SU-DHL-6 (cell line): Measurements from ENCODE around the gene ZNF536.

Experiments
- H2AFZ ChIP-seq: fragments of 200-600 bp; sonication (generic); 2 replicates; pipeline ENCODE4 v1.6.1; 2014; ENCODE audit warnings: low read depth, mild to moderate bottlenecking, moderate library complexity, mixed read lengths, antibody characterized with exemption, low read length; ENCODE audit not compliant: severe bottlenecking
- H3F3A ChIP-seq: fragments of 200-600 bp; shearing (Covaris generic); 2 replicates; pipeline ENCODE4 v1.6.0; 2016; ENCODE audit warnings: antibody characterized with exemption, mild to moderate bottlenecking; ENCODE audit not compliant: insufficient read depth
- H3K27ac ChIP-seq: fragments of 200-600 bp; sonication (generic); 2 replicates; pipeline ENCODE4 v1.5.1; 2016; ENCODE audit warnings: low read depth, mild to moderate bottlenecking, low read length, moderate library complexity, mixed read lengths
- H3K27me3 ChIP-seq: fragments of 200-600 bp; sonication (generic), shearing (Covaris generic); 2 replicates; pipeline ENCODE4 v1.6.0; 2014; ENCODE audit warnings: mild to moderate bottlenecking, low read length
- H3K36me3 ChIP-seq: fragments of 200-600 bp; sonication (generic); 2 replicates; pipeline ENCODE4 v1.6.1; 2014; ENCODE audit warnings: mild to moderate bottlenecking, low read length, mixed read lengths
- H3K4me2 ChIP-seq: fragments of 300-600, 200-600 bp; shearing (Covaris generic), sonication (generic); 2 replicates; pipeline ENCODE4 v1.6.0; 2014; ENCODE audit warnings: low read length, low read depth, mild to moderate bottlenecking; ENCODE audit not compliant: poor library complexity, severe bottlenecking
- H3K4me3 ChIP-seq: fragments of 200-600 bp; sonication (generic); 2 replicates; pipeline ENCODE4 v1.5.1; 2014; ENCODE audit warnings: antibody characterized with exemption, low read length, mild to moderate bottlenecking, mixed read lengths; ENCODE audit not compliant: insufficient read depth, poor library complexity, severe bottlenecking
- H3K79me2 ChIP-seq: fragments of 200-600 bp; sonication (generic); 2 replicates; pipeline ENCODE4 v1.6.1; 2014; ENCODE audit warnings: mild to moderate bottlenecking, low read length, moderate library complexity; ENCODE audit not compliant: insufficient read depth
- H3K9ac ChIP-seq: fragments of 200-600 bp; sonication (generic); 2 replicates; pipeline ENCODE4 v1.7.0; 2014; ENCODE audit warnings: mild to moderate bottlenecking, low read length
- H3K9me2 ChIP-seq: fragments of 200-600 bp; sonication (generic); replicated peaks from 2 replicates; pipeline ENCODE4 v1.6.1; 2014; ENCODE audit warnings: low read length; ENCODE audit not compliant: insufficient read depth
- H3K9me3 ChIP-seq: fragments of 200-600 bp; sonication (generic); 2 replicates; pipeline ENCODE4 v1.6.1; 2014; ENCODE audit warnings: low read length, mixed read lengths; ENCODE audit not compliant: insufficient read depth
- H4K20me1 ChIP-seq: fragments of 200-600 bp; sonication (generic); 2 replicates; pipeline ENCODE4 v1.6.1; 2014; ENCODE audit warnings: low read depth, mild to moderate bottlenecking, antibody characterized with exemption, low read length, moderate library complexity, mixed read lengths
- CTCF ChIP-seq: fragments of 200-600 bp; sonication (generic); IDR thresholded peaks from one replicate; pipeline ENCODE4 v1.5.1; 2017; ENCODE audit warnings: antibody characterized with exemption, mild to moderate bottlenecking, low read length, moderate library complexity; ENCODE audit not compliant: insufficient read depth, poor library complexity, severe bottlenecking
- EZH2phosphoT487 ChIP-seq: fragments of 200-600 bp; sonication (generic), shearing (Covaris generic); conservative IDR thresholded peaks from 2 replicates; pipeline ENCODE4 v1.6.1; 2018; ENCODE audit warnings: mild to moderate bottlenecking, antibody characterized with exemption, low read length, moderate library complexity, mixed read lengths

Gene ZNF536

GRCh38 chr19:30327331-30327730, 44.9 kb upstream of the ZNF536 start:
- Histone ChIP-seq H3K4me3 (no peak overlapping the region), H3K9me3 (no peaks in the 10 kb centered on the region), H3K9me2 (no peaks in the 10 kb centered on the region), H3K27me3 (no peaks in the 10 kb centered on the region), H3K27ac (no peak overlapping the region), H3F3A (no peaks in the 10 kb centered on the region), H3K79me2 (no peaks in the 10 kb centered on the region), H3K4me2 (no peak overlapping the region), H4K20me1 (no peaks in the 10 kb centered on the region), H2AFZ (no peak overlapping the region), H3K9ac (no peak overlapping the region), H3K36me3 (no peaks in the 10 kb centered on the region)
- TF ChIP-seq EZH2phosphoT487, result no peak
- no peak for TF ChIP-seq CTCF

GRCh38 chr19:30328096-30328495, 44.1 kb upstream of the ZNF536 start:
- no peaks in the 10 kb centered on the region for H3K27me3 ChIP-seq
- H3K36me3 ChIP-seq, result no peaks in the 10 kb centered on the region
- no peaks in the 10 kb centered on the region for H3K9me3 ChIP-seq
- no peaks in the 10 kb centered on the region for H3F3A ChIP-seq
- H4K20me1 ChIP-seq, result no peaks in the 10 kb centered on the region
- no peak overlapping the region for H3K27ac ChIP-seq
- no peak for TF ChIP-seq EZH2phosphoT487
- TF ChIP-seq CTCF, result no peak
- no peaks in the 10 kb centered on the region for H3K79me2 ChIP-seq
- H3K9me2 ChIP-seq, result no peaks in the 10 kb centered on the region
- no peak overlapping the region for H3K4me3 ChIP-seq
- H2AFZ ChIP-seq, result no peak overlapping the region
- no peak overlapping the region for H3K4me2 ChIP-seq
- H3K9ac ChIP-seq, result no peak overlapping the region

GRCh38 chr19:30330266-30330665, 41.9 kb upstream of the ZNF536 start:
- H3K9me3 ChIP-seq, result no peaks in the 10 kb centered on the region
- H4K20me1 ChIP-seq, result no peaks in the 10 kb centered on the region
- no peak overlapping the region for H3K4me2 ChIP-seq
- TF ChIP-seq EZH2phosphoT487, result no peak
- no peak for TF ChIP-seq CTCF
- H3K4me3 ChIP-seq, result no peak overlapping the region
- H3K27ac ChIP-seq, result no peak overlapping the region
- H2AFZ ChIP-seq, result no peak overlapping the region
- H3K36me3 ChIP-seq, result no peaks in the 10 kb centered on the region
- H3K9ac ChIP-seq, result no peak overlapping the region
- no peaks in the 10 kb centered on the region for H3K9me2 ChIP-seq
- H3K79me2 ChIP-seq, result no peaks in the 10 kb centered on the region
- no peaks in the 10 kb centered on the region for H3F3A ChIP-seq
- no peaks in the 10 kb centered on the region for H3K27me3 ChIP-seq
